ENCODE data around the gene PABPN1.

The PABPN1 gene

GRCh38 chr14:23284654-23285529 lies 36.4 kb upstream of the PABPN1 start:
- Histone ChIP-seq H3K4me3 (peak overlapping the region; percentile 87 to 99), H3K27me3 (no peaks in the 10 kb centered on the region), H3K9me3 (no peaks in the 10 kb centered on the region), H3K36me3 (peaks cover 0 to 6% (median 0%) of the 10 kb centered on the region in 3 donors), H3K4me1 (peaks cover 0 to 22% (median 11%) of the 10 kb centered on the region in 4 donors), H3K27ac (peak overlapping the region; percentile 95 to 100)
- DNase-seq: no peak
- intact Hi-C loops (cut with DNase I; ENCODE audit: low total_unique reads): no loop called here
- TF ChIP-seq, protein P1, sequence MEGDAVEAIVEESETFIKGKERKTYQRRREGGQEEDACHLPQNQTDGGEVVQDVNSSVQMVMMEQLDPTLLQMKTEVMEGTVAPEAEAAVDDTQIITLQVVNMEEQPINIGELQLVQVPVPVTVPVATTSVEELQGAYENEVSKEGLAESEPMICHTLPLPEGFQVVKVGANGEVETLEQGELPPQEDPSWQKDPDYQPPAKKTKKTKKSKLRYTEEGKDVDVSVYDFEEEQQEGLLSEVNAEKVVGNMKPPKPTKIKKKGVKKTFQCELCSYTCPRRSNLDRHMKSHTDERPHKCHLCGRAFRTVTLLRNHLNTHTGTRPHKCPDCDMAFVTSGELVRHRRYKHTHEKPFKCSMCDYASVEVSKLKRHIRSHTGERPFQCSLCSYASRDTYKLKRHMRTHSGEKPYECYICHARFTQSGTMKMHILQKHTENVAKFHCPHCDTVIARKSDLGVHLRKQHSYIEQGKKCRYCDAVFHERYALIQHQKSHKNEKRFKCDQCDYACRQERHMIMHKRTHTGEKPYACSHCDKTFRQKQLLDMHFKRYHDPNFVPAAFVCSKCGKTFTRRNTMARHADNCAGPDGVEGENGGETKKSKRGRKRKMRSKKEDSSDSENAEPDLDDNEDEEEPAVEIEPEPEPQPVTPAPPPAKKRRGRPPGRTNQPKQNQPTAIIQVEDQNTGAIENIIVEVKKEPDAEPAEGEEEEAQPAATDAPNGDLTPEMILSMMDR (IDR thresholded peaks at IDR 0.05): no peak

DNA sequence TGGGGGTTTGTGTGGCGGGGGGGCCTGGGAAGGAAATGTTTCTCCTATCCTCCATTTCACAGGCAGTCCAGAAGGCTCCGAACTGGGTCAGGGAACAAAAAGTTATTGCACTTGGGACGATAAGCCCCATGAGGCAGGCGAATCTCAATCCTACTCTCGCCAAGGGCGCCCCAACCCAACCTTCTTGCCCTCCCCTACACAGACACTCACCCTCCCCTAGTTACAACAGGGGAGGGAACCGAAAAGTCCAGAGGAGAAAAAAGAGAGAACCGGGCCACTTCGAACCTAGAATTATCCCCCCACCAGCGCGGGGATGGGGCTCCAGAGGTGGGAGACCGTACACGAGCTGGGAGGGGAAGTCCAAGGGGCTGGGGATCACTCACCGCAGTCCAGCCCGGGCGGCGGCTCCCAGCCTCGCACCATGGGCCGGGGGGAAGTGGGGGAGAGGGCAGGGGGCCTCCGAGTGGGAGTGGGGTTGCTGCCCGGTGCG lies 35.7 kb upstream of the PABPN1 start:
- no peak for DNase-seq
- no peaks in the 10 kb centered on the region for H3K9me3 ChIP-seq

GRCh38 chr14:23286020-23286901 lies 35.0 kb upstream of the PABPN1 start, which contains the start of gene HOMEZ:
TSS of gene HOMEZ (minus strand) at chr14:23286132. CDS start at chr14:23285952, 180 bp downstream.
- Histone ChIP-seq H3K9me3 (no peaks in the 10 kb centered on the region), H3K27me3 (peaks cover 0 to under 1% of the 10 kb centered on the region in 2 donors), H3K27ac (peak within 1 kb of the TSS; percentile 95 to 100), H3K4me3 (peak within 1 kb of the TSS; percentile 87 to 99), H3K36me3 (peaks cover 0 to 3% (median 0%) of the 10 kb centered on the region in 3 donors), H3K4me1 (peaks cover 0 to 22% (median 9%) of the 10 kb centered on the region in 4 donors)
- TF ChIP-seq, protein P1 (IDR thresholded peaks at IDR 0.05): peak in 1 of 2 experiments; percentile 32
- DNase-seq: peak; percentile 100
- intact Hi-C loops (cut with DNase I; ENCODE audit: low total_unique reads): no loop called here

More for the DNA sequence above, 35.7 kb upstream of the PABPN1 start:
- intact Hi-C loops (cut with DNase I; ENCODE audit: low total_unique reads): no loop called here
- TF ChIP-seq, protein P1 (IDR thresholded peaks at IDR 0.05): no peak
- Histone ChIP-seq H3K4me3 (peak overlapping the region; percentile 87 to 99), H3K27me3 (no peaks in the 10 kb centered on the region), H3K4me1 (peaks cover 0 to 22% (median 9%) of the 10 kb centered on the region in 4 donors), H3K27ac (peak overlapping the region; percentile 95 to 100), H3K36me3 (peaks cover 0 to 6% (median 0%) of the 10 kb centered on the region in 3 donors)

- intact Hi-C loops (cut with DNase I; ENCODE audit: low total_unique reads): no loop called here
- Histone ChIP-seq H3K4me1 (peaks cover 0 to 22% (median 9%) of the 10 kb centered on the region in 4 donors), H3K36me3 (no peaks in the 10 kb centered on the region), H3K9me3 (no peaks in the 10 kb centered on the region), H3K27ac (peak overlapping the region; percentile 95 to 100), H3K4me3 (peak overlapping the region; percentile 87 to 99), H3K27me3 (peaks cover 0 to 8% of the 10 kb centered on the region in 2 donors)
- no peak for DNase-seq
- TF ChIP-seq, protein P1 (IDR thresholded peaks at IDR 0.05): no peak
These were observed 34.3 kb upstream of the PABPN1 start for GRCh38 chr14:23286902-23287479.

Measured in tibial artery (tissue), 4 donors.